OCI-LY1 (cell line): ENCODE measurements around the gene CIAO3.

ENCODE experiments used
- H2AFZ ChIP-seq: fragments of 200-600 bp; sonication (generic), shearing (Covaris generic); 2 replicates; pipeline ENCODE4 v1.6.0; 2014; ENCODE audit warnings: antibody characterized with exemption, mild to moderate bottlenecking, low read length
- H3F3A ChIP-seq: fragments of 200-600 bp; sonication (generic), shearing (Covaris generic); 2 replicates; pipeline ENCODE4 v1.6.0; 2014; ENCODE audit warnings: mild to moderate bottlenecking, antibody characterized with exemption, low read length, moderate library complexity; ENCODE audit not compliant: insufficient read depth
- H3K27ac ChIP-seq: fragments of 200-600 bp; sonication (generic); 2 replicates; pipeline ENCODE4 v1.5.1; 2014; ENCODE audit warnings: low read length, mixed run types, mild to moderate bottlenecking, low read depth; ENCODE audit not compliant: poor library complexity, severe bottlenecking
- H3K27me3 ChIP-seq: fragments of 200-600 bp; sonication (generic); 2 replicates; pipeline ENCODE4 v1.6.0; 2014; ENCODE audit warnings: antibody characterized with exemption, mild to moderate bottlenecking, low read length, moderate library complexity; ENCODE audit not compliant: insufficient read depth
- H3K36me3 ChIP-seq: fragments of 200-600 bp; sonication (generic); 2 replicates; pipeline ENCODE4 v1.6.1; 2014; ENCODE audit warnings: mild to moderate bottlenecking, antibody characterized with exemption, low read length, moderate library complexity, mixed read lengths; ENCODE audit not compliant: insufficient read depth
- H3K4me1 ChIP-seq: fragments of 200-600 bp; sonication (generic); 2 replicates; pipeline ENCODE4 v1.5.1; 2014; ENCODE audit warnings: mild to moderate bottlenecking, low read length, moderate library complexity; ENCODE audit not compliant: insufficient read depth, severe bottlenecking
- H3K4me2 ChIP-seq: fragments of 200-600 bp; sonication (generic), shearing (Covaris generic); 2 replicates; pipeline ENCODE4 v1.6.1; 2014; ENCODE audit warnings: low read length
- H3K4me3 ChIP-seq: fragments of 200-600 bp; sonication (generic); 2 replicates; pipeline ENCODE4 v1.5.1; 2014; ENCODE audit warnings: low read length, low read depth, mild to moderate bottlenecking, mixed read lengths; ENCODE audit not compliant: poor library complexity, severe bottlenecking
- H3K79me2 ChIP-seq: fragments of 200-600 bp; shearing (Covaris generic); 2 replicates; pipeline ENCODE4 v1.6.1; 2016; ENCODE audit warnings: mixed run types, low read length, mixed read lengths; ENCODE audit not compliant: insufficient read depth
- H3K9ac ChIP-seq: fragments of 200-600 bp; sonication (generic), shearing (Covaris generic); 2 replicates; pipeline ENCODE4 v1.6.1; 2014; ENCODE audit warnings: mild to moderate bottlenecking, low read length, mixed read lengths
- H3K9me2 ChIP-seq: fragments of 200-600 bp; sonication (generic), shearing (Covaris generic); 2 replicates; pipeline ENCODE4 v1.6.1; 2014; ENCODE audit warnings: low read depth, mild to moderate bottlenecking, low read length, mixed read lengths
- H3K9me3 ChIP-seq: fragments of 200-600 bp; shearing (Covaris generic); 2 replicates; pipeline ENCODE4 v1.6.1; 2014; ENCODE audit warnings: low read length, mixed read lengths
- H4K20me1 ChIP-seq: fragments of 200-600 bp; sonication (generic), shearing (Covaris generic); 2 replicates; pipeline ENCODE4 v1.6.0; 2016; ENCODE audit warnings: mild to moderate bottlenecking, low read length; ENCODE audit not compliant: insufficient read depth
- CTCF ChIP-seq: fragments of 200-600 bp; sonication (generic), shearing (Covaris generic); IDR thresholded peaks from 2 replicates; pipeline ENCODE4 v1.5.1; 2017; ENCODE audit warnings: mild to moderate bottlenecking, antibody characterized with exemption, low read length, moderate library complexity, mixed read lengths
- EZH2 ChIP-seq: fragments of 200-600 bp; sonication (generic), shearing (Covaris generic); IDR thresholded peaks from 2 replicates; pipeline ENCODE4 v1.8.0; 2017; ENCODE audit warnings: borderline replicate concordance, mixed run types, mild to moderate bottlenecking, antibody characterized with exemption, low read length, moderate library complexity, mixed read lengths

The CIAO3 gene

GRCh38 chr16:725463-726187, 15.2 kb downstream of the CIAO3 start:
- H3K9ac ChIP-seq: no peak overlapping the region; the same call in 1 of the 2 replicates
- TF ChIP-seq CTCF (no peak), EZH2 (no peak)
- H3K27me3 ChIP-seq: no peaks in the 10 kb centered on the region
- H3K36me3 ChIP-seq: peaks cover 16% of the 10 kb centered on the region
- peak overlapping the region; percentile 61; the same call in 1 of the 2 replicates for H3K4me2 ChIP-seq
- peaks cover 38% of the 10 kb centered on the region for H3K4me1 ChIP-seq
- peaks cover 4% of the 10 kb centered on the region; the same call in 1 of the 2 replicates for H3F3A ChIP-seq
- H4K20me1 ChIP-seq: no peaks in the 10 kb centered on the region
- no peaks in the 10 kb centered on the region for H3K9me2 ChIP-seq
- H3K9me3 ChIP-seq: no peaks in the 10 kb centered on the region
- no peak overlapping the region for H3K27ac ChIP-seq
- H3K79me2 ChIP-seq: no peaks in the 10 kb centered on the region
- H2AFZ ChIP-seq: no peak overlapping the region
- H3K4me3 ChIP-seq: no peak overlapping the region

- no peaks in the 10 kb centered on the region for H3K9me3 ChIP-seq
- H4K20me1 ChIP-seq: no peaks in the 10 kb centered on the region
- no peaks in the 10 kb centered on the region for H3K79me2 ChIP-seq
- no peak overlapping the region for H3K4me3 ChIP-seq
- H3K36me3 ChIP-seq: peaks cover 10% of the 10 kb centered on the region
- H3K4me2 ChIP-seq: no peak overlapping the region
- TF ChIP-seq EZH2 (no peak), CTCF (no peak)
- H3K27me3 ChIP-seq: no peaks in the 10 kb centered on the region
- H2AFZ ChIP-seq: no peak overlapping the region
- no peak overlapping the region for H3K27ac ChIP-seq
- H3K9me2 ChIP-seq: no peaks in the 10 kb centered on the region
- no peak overlapping the region for H3K9ac ChIP-seq
- H3K4me1 ChIP-seq: peaks cover 43% of the 10 kb centered on the region
- peaks cover 4% of the 10 kb centered on the region; the same call in 1 of the 2 replicates for H3F3A ChIP-seq
Observed at GRCh38 chr16:725041-725376, 15.8 kb downstream of the CIAO3 start.

GRCh38 chr16:724188-725040, 16.4 kb downstream of the CIAO3 start:
- Histone ChIP-seq H3K27me3 (no peaks in the 10 kb centered on the region), H2AFZ (no peak overlapping the region), H4K20me1 (no peaks in the 10 kb centered on the region), H3K9me2 (no peaks in the 10 kb centered on the region), H3K27ac (no peak overlapping the region), H3F3A (peaks cover 4% of the 10 kb centered on the region; the same call in 1 of the 2 replicates), H3K4me3 (no peak overlapping the region), H3K9ac (no peak overlapping the region), H3K4me1 (peaks cover 44% of the 10 kb centered on the region), H3K9me3 (no peaks in the 10 kb centered on the region), H3K79me2 (no peaks in the 10 kb centered on the region), H3K4me2 (no peak overlapping the region), H3K36me3 (peaks cover 8% of the 10 kb centered on the region)
- TF ChIP-seq CTCF (no peak), EZH2 (no peak)
